Testis (tissue), 3 donors: ENCODE data around the gene HOXD12. TPM values are rescaled to one million over a fixed set of nuclear protein-coding genes. Genes with fewer than 3 reads are reported as not detected.

ENCODE experiments used
- DNase-seq: peaks from one replicate; pipeline ENCODE4 v3.0.0-alpha.2; 2019
- H3K27ac ChIP-seq, 2 donors: fragments of 200-600 bp; sonication (generic); one replicate each; pipeline ENCODE4 v1.5.1; 2019
- H3K27me3 ChIP-seq: fragments of 200-600 bp; sonication (generic); one replicate; pipeline ENCODE4 v1.5.1; 2019
- H3K36me3 ChIP-seq: fragments of 200-600 bp; sonication (generic); one replicate; pipeline ENCODE4 v1.5.1; 2017; ENCODE audit warnings: low read depth; ENCODE audit errors: missing control alignments
- H3K4me1 ChIP-seq: fragments of 200-600 bp; sonication (generic); one replicate; pipeline ENCODE4 v1.5.1; 2019
- H3K4me3 ChIP-seq, 2 donors: fragments of 200-600 bp; sonication (generic); one replicate each; pipeline ENCODE4 v1.5.1; 2017 to 2019
- H3K9me3 ChIP-seq: fragments of 200-600 bp; sonication (generic); one replicate; pipeline ENCODE4 v1.5.1; 2017
- CTCF ChIP-seq, 3 experiments: fragments of 450-650 bp in 2 of 3; fragments of 200-600 bp in 1 of 3; sonication (generic) in 1 of 3; IDR thresholded peaks; one replicate each; pipeline ENCODE4 v1.5.1; 2016 to 2019; ENCODE audit warnings: antibody characterized with exemption in 3 of 3, mild to moderate bottlenecking in 2 of 3, moderate library complexity in 1 of 3
- POLR2A ChIP-seq: fragments of 450-650 bp; IDR thresholded peaks from one replicate; pipeline ENCODE4 v1.6.1; 2017; ENCODE audit warnings: antibody characterized with exemption, mild to moderate bottlenecking, moderate library complexity
- WGBS, 2 donors: methylation state at CpG; one replicate each; pipeline ENCODE4 v1.1.5; 2018; 5-methylcytosine and 5-hydroxymethylcytosine counted together
- intact Hi-C: fragments of 100-400 bp; cut with DNase I; formaldehyde crosslinking; loops from one replicate; pipeline ENCODE4 v1.15.1; 2023; ENCODE audit warnings: low total_unique reads
- polyA plus RNA-seq: library from polyadenylated mRNA; stranded (reverse); fragments of 350-450 nt; fragmentation: Illumina TruSeq; extraction: RNeasy Lipid Tissue Mini Kit (QIAGEN cat#74804); gene quantifications from one replicate; pipeline ENCODE4 v1.2.3, GENCODE V29; 2014; ENCODE audit warnings: low read depth, low replicate concordance; ENCODE audit not compliant: insufficient read depth
- total RNA-seq, 2 donors: library from RNA; depleted of rRNA; stranded (reverse); fragments of >200 nt; gene quantifications; one replicate each; pipeline ENCODE4 v1.2.3, GENCODE V29; 2016

HOXD12 gene
- total and polyA plus RNA-seq, 3 donors from 2014 or later: not detected

- WGBS, 2 donors: 11 to 12% methylated on average over 33 of the region's 33 CpGs
- no peak for TF ChIP-seq POLR2A
Observed at GRCh38 chr2:176132205-176133171, 32.9 kb downstream of the HOXD12 start.

GRCh38 chr2:176133389-176133788, 33.8 kb downstream of the HOXD12 start:
- H3K4me1 ChIP-seq: peaks cover 14% of the 10 kb centered on the region
- intact Hi-C loops: loop anchor here (5.0 kb wide), 1 partner anchor 504 kb away; no protein-coding TSS in a partner anchor
- H3K4me3 ChIP-seq: no peak overlapping the region
- DNase-seq: no peak
- H3K27ac ChIP-seq: peak overlapping the region; percentile 93 to 98
- no peaks in the 10 kb centered on the region for H3K9me3 ChIP-seq
- no peaks in the 10 kb centered on the region for H3K36me3 ChIP-seq
- no peak for TF ChIP-seq CTCF (IDR thresholded peaks at IDR 0.05)
- no peak for TF ChIP-seq POLR2A
- H3K27me3 ChIP-seq: no peaks in the 10 kb centered on the region

More at GRCh38 chr2:176132205-176133171, 32.9 kb downstream of the HOXD12 start:
- peaks cover 20% of the 10 kb centered on the region for H3K4me1 ChIP-seq
- peak overlapping the region; percentile 81 to 85 for H3K4me3 ChIP-seq
- no peaks in the 10 kb centered on the region for H3K9me3 ChIP-seq
- H3K36me3 ChIP-seq: no peaks in the 10 kb centered on the region
- intact Hi-C loops: loop anchor here (5.0 kb wide), 1 partner anchor 505 kb away; no protein-coding TSS in a partner anchor
- DNase-seq: peak; percentile 18
- H3K27me3 ChIP-seq: no peaks in the 10 kb centered on the region
- H3K27ac ChIP-seq: peak overlapping the region; percentile 93 to 98

- Histone ChIP-seq H3K27ac (peak overlapping the region; percentile 97 to 98), H3K36me3 (no peaks in the 10 kb centered on the region), H3K27me3 (no peaks in the 10 kb centered on the region), H3K4me1 (peaks cover 13% of the 10 kb centered on the region), H3K9me3 (no peaks in the 10 kb centered on the region), H3K4me3 (no peak overlapping the region)
- WGBS, 2 donors: 69 to 71% methylated on average over 4 of the region's 4 CpGs
- intact Hi-C loops: loop anchor here (5.0 kb wide), 1 partner anchor 503 kb away; no protein-coding TSS in a partner anchor
- DNase-seq: no peak
- TF ChIP-seq POLR2A: no peak
- no peak for TF ChIP-seq CTCF (IDR thresholded peaks at IDR 0.05)
Observed at GRCh38 chr2:176134035-176134434, 34.4 kb downstream of the HOXD12 start.

- Histone ChIP-seq H3K27me3 (no peaks in the 10 kb centered on the region), H3K9me3 (no peaks in the 10 kb centered on the region), H3K4me1 (peaks cover 13% of the 10 kb centered on the region), H3K36me3 (no peaks in the 10 kb centered on the region), H3K4me3 (no peak overlapping the region), H3K27ac (peak overlapping the region; percentile 97 to 99)
- TF ChIP-seq POLR2A (no peak), CTCF (IDR thresholded peaks at IDR 0.05) (no peak)
- intact Hi-C loops: no loop called here
- DNase-seq: no peak
Observed at GRCh38 chr2:176135035-176135440, 35.4 kb downstream of the HOXD12 start.

GRCh38 chr2:176136374-176137251, 37.0 kb downstream of the HOXD12 start:
- peak overlapping the region; percentile 97 to 99 for H3K27ac ChIP-seq
- H3K36me3 ChIP-seq: no peaks in the 10 kb centered on the region
- H3K9me3 ChIP-seq: no peaks in the 10 kb centered on the region
- peak overlapping the region; percentile 87 to 89 for H3K4me3 ChIP-seq
- no peaks in the 10 kb centered on the region for H3K27me3 ChIP-seq
- WGBS, 2 donors: 1 to 2% methylated on average over 28 to 70 of the region's 71 CpGs
- H3K4me1 ChIP-seq: peaks cover 13% of the 10 kb centered on the region
- TF ChIP-seq POLR2A: no peak
- TF ChIP-seq CTCF (IDR thresholded peaks at IDR 0.05): no peak
- intact Hi-C loops: no loop called here
- peak; percentile 72 for DNase-seq
